Thyroid gland (tissue), 4 donors: ENCODE results near the gene RFPL2. TPM values are rescaled to one million over a fixed set of nuclear protein-coding genes. Genes with fewer than 3 reads are reported as not detected.

ENCODE experiments used
- DNase-seq, 2 donors: peaks; one replicate each; pipeline ENCODE4 v3.0.0-alpha.2; 2019
- H3K27ac ChIP-seq, 3 donors: fragments of 200-600 bp; sonication (generic); 1 replicate in 2 of 3; 2 replicates in 1 of 3; pipeline ENCODE4 v1.5.1; 2016 to 2019; ENCODE audit warnings: mild to moderate bottlenecking in 1 of 3, moderate library complexity in 1 of 3
- H3K27me3 ChIP-seq: fragments of 200-600 bp; sonication (generic); one replicate; pipeline ENCODE4 v1.5.1; 2019
- H3K36me3 ChIP-seq, 2 donors: fragments of 200-600 bp; sonication (generic); one replicate each; pipeline ENCODE4 v1.5.1; 2016 to 2019
- H3K4me1 ChIP-seq, 2 donors: fragments of 200-600 bp; sonication (generic); one replicate each; pipeline ENCODE4 v1.5.1; 2017 to 2019
- H3K4me3 ChIP-seq, 3 donors: fragments of 200-600 bp; sonication (generic); replicated peaks in 1 of 3; 1 replicate in 2 of 3; 2 replicates in 1 of 3; pipeline ENCODE4 v1.5.1; 2016; ENCODE audit warnings: mild to moderate bottlenecking in 1 of 3
- H3K9me3 ChIP-seq: fragments of 200-600 bp; sonication (generic); one replicate; pipeline ENCODE4 v1.5.1; 2017
- POLR2A ChIP-seq, 2 donors: fragments of 450-650 bp; IDR thresholded peaks; one replicate each; pipeline ENCODE4 v1.6.1; 2017; ENCODE audit warnings: antibody characterized with exemption in 2 of 2, mild to moderate bottlenecking in 2 of 2, moderate library complexity in 1 of 2
- WGBS, 2 donors: methylation state at CpG; one replicate each; pipeline ENCODE4 v1.1.5; 2017; 5-methylcytosine and 5-hydroxymethylcytosine counted together
- intact Hi-C: fragments of 100-400 bp; cut with DNase I; formaldehyde crosslinking; loops from one replicate; pipeline ENCODE4 v1.15.1; 2023
- total RNA-seq, 4 donors: library from RNA; depleted of rRNA; stranded (reverse); fragments of >200 nt; gene quantifications; one replicate each; pipeline ENCODE4 v1.2.3, GENCODE V29; 2016
- TF ChIP-seq, protein P1 (sequence below), 6 experiments: fragments of 200-600 bp in 3 of 6; fragments of 450-650 bp in 3 of 6; sonication (generic) in 3 of 6; IDR thresholded peaks; one replicate each; pipeline ENCODE4 v1.5.1; 2016 to 2019; ENCODE audit warnings: antibody characterized with exemption in 6 of 6, mild to moderate bottlenecking in 2 of 6, inconsistent platforms in 1 of 6, moderate library complexity in 1 of 6

RFPL2 gene
- total RNA-seq, 4 donors from 2014 or later, result not detected

DNA sequence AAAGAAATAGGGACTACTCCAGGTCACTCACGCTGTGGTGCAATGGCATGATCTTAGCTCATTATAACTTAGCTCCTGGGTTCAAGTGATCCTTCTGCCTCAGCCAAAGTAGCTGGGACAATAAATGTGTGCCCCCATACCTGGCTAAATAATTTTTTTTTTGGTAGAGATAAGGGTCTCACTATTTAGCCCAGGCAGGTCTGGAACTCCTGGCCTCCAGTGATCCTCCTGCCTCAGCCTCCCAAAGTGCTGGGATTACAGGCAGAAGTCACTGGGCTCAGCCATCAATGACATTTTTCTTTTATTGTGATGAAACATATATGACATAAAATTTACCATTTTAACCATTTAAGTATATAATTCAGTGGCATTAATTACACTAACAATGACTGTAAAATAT, 39.7 kb upstream of the RFPL2 start:
- 89 to 96% methylated on average over 1 of the region's 1 CpG for WGBS, 2 donors
- Histone ChIP-seq H3K9me3 (no peaks in the 10 kb centered on the region), H3K4me1 (no peaks in the 10 kb centered on the region), H3K36me3 (no peaks in the 10 kb centered on the region), H3K27ac (no peak overlapping the region), H3K27me3 (no peaks in the 10 kb centered on the region), H3K4me3 (no peak overlapping the region)
- no peak for DNase-seq
- TF ChIP-seq, protein P1, sequence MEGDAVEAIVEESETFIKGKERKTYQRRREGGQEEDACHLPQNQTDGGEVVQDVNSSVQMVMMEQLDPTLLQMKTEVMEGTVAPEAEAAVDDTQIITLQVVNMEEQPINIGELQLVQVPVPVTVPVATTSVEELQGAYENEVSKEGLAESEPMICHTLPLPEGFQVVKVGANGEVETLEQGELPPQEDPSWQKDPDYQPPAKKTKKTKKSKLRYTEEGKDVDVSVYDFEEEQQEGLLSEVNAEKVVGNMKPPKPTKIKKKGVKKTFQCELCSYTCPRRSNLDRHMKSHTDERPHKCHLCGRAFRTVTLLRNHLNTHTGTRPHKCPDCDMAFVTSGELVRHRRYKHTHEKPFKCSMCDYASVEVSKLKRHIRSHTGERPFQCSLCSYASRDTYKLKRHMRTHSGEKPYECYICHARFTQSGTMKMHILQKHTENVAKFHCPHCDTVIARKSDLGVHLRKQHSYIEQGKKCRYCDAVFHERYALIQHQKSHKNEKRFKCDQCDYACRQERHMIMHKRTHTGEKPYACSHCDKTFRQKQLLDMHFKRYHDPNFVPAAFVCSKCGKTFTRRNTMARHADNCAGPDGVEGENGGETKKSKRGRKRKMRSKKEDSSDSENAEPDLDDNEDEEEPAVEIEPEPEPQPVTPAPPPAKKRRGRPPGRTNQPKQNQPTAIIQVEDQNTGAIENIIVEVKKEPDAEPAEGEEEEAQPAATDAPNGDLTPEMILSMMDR (IDR thresholded peaks at IDR 0.05), result no peak
- no peak for TF ChIP-seq POLR2A (IDR thresholded peaks at IDR 0.05)
- intact Hi-C loops, result no loop called here

DNA sequence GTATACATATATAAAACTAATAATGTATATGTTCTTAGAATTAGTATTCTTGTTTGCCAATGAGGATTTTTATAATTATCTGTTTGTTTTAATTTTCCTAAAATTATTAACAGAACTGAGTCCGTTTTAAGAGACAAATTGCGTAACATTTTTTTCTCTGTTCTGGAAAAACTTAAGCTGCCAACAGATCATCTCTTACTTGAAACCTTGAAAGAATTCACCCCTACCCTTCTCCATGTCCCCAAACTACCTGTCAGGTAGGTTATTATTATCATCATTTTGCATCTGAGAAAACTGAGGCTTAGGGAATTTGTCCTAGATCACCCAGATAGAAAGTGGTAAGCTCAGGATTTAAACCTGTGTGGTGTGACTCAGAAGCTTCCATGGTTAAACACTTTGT, 35.6 kb upstream of the RFPL2 start:
- Histone ChIP-seq H3K27ac (no peak overlapping the region), H3K4me1 (no peaks in the 10 kb centered on the region), H3K27me3 (no peaks in the 10 kb centered on the region), H3K36me3 (no peaks in the 10 kb centered on the region), H3K9me3 (no peaks in the 10 kb centered on the region), H3K4me3 (no peak overlapping the region)
- TF ChIP-seq, protein P1 (IDR thresholded peaks at IDR 0.05), result no peak
- no peak for TF ChIP-seq POLR2A (IDR thresholded peaks at IDR 0.05)
- DNase-seq, result no peak
- intact Hi-C loops, result no loop called here
- WGBS, 2 donors, result 72 to 77% methylated on average over 2 of the region's 2 CpGs

DNA sequence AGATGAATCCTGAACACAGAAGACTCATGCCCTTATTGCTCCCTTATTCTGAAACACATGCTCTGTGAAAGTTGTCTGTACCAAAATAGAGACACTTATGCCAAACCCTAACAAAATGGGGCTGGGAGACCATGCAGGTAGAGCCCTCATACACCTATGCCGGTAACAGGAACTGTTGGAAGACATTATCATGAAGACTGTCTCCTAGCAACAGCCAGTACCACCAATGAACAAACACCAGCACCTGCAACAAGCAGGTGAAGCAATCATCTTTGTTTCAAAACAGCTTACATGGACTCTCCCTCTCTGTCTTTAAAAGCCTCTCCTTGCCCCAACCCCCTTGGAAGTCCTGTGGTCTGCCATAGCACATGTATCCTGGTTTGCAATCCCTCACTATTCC, 33.0 kb upstream of the RFPL2 start:
- no peak overlapping the region for H3K27ac ChIP-seq
- no peaks in the 10 kb centered on the region for H3K9me3 ChIP-seq
- no peaks in the 10 kb centered on the region for H3K27me3 ChIP-seq
- no peaks in the 10 kb centered on the region for H3K36me3 ChIP-seq
- TF ChIP-seq, protein P1 (IDR thresholded peaks at IDR 0.05), result no peak
- TF ChIP-seq POLR2A (IDR thresholded peaks at IDR 0.05), result no peak
- intact Hi-C loops, result no loop called here
- H3K4me3 ChIP-seq, result no peak overlapping the region
- H3K4me1 ChIP-seq, result no peaks in the 10 kb centered on the region
- WGBS, 2 donors, result 82 to 86% methylated on average over 1 of the region's 1 CpG
- no peak for DNase-seq

DNA sequence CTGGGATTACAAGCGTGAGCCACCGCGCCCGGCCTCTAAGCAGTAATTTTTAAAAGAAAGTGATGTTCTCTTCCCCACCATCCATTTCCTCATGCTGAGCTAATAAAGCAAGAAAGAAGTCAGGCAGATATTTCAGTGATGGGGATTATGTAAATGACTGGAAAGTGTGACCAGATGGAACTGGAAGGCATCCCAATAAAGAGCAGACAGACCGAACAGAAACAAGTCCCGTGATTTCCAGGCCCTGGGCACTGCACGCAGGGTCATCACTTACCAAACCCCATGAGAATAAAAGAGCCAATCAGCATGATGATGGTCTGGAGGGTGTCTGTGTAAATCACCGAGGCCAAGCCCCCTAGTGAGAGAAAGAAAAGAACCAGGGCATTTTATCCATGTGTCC, 32.1 kb upstream of the RFPL2 start:
- no peaks in the 10 kb centered on the region for H3K36me3 ChIP-seq
- no peak for DNase-seq
- H3K4me1 ChIP-seq, result no peaks in the 10 kb centered on the region
- H3K9me3 ChIP-seq, result no peaks in the 10 kb centered on the region
- no peak overlapping the region for H3K4me3 ChIP-seq
- TF ChIP-seq, protein P1 (IDR thresholded peaks at IDR 0.05), result no peak
- TF ChIP-seq POLR2A (IDR thresholded peaks at IDR 0.05), result no peak
- no peaks in the 10 kb centered on the region for H3K27me3 ChIP-seq
- WGBS, 2 donors, result 75 to 76% methylated on average over 8 of the region's 8 CpGs
- intact Hi-C loops, result no loop called here
- H3K27ac ChIP-seq, result no peak overlapping the region

GRCh38 chr22:32233091-32233490, 28.2 kb upstream of the RFPL2 start:
- H3K27me3 ChIP-seq, result no peaks in the 10 kb centered on the region
- no peak for TF ChIP-seq POLR2A (IDR thresholded peaks at IDR 0.05)
- TF ChIP-seq, protein P1 (IDR thresholded peaks at IDR 0.05), result no peak
- intact Hi-C loops, result no loop called here
- DNase-seq, result no peak
- H3K9me3 ChIP-seq, result no peaks in the 10 kb centered on the region
- H3K27ac ChIP-seq, result no peak overlapping the region
- H3K4me3 ChIP-seq, result no peak overlapping the region
- H3K4me1 ChIP-seq, result no peaks in the 10 kb centered on the region
- 90% methylated on average over 5 of the region's 5 CpGs for WGBS, 2 donors
- H3K36me3 ChIP-seq, result no peaks in the 10 kb centered on the region
